Epithelial cell of proximal tubule (primary cell): ENCODE data around the gene LUZP1. TPM values are rescaled to one million over a fixed set of nuclear protein-coding genes. Genes with fewer than 3 reads are reported as not detected.

ENCODE experiments used
- DNase-seq: peaks from one replicate; pipeline ENCODE4 v3.0.0-alpha.2; 2011; ENCODE audit warnings: low read depth
- H3K4me3 ChIP-seq: 2 replicates; pipeline ENCODE4 v1.5.1; 2011; ENCODE audit warnings: low read depth, mild to moderate bottlenecking, low read length
- CTCF ChIP-seq: conservative IDR thresholded peaks from 2 replicates; pipeline ENCODE4 v1.5.1; 2012; ENCODE audit warnings: low read depth, mild to moderate bottlenecking, low read length
- total RNA-seq: library from RNA; depleted of rRNA; stranded (reverse); fragments of >200 nt; gene quantifications from 2 replicates; pipeline ENCODE4 v1.2.3, GENCODE V29; 2015

Gene LUZP1
- total RNA-seq, 1 donor from 2014 or later: 17.6 TPM

GRCh38 chr1:23050201-23050600, 118.5 kb downstream of the LUZP1 start:
- DNase-seq: no peak
- H3K4me3 ChIP-seq: no peak overlapping the region
- no peak for TF ChIP-seq CTCF

- H3K4me3 ChIP-seq: no peak overlapping the region
- no peak for TF ChIP-seq CTCF
- no peak for DNase-seq
Measured at GRCh38 chr1:23044035-23044434, 124.6 kb downstream of the LUZP1 start.

GRCh38 chr1:23040509-23040908, 128.1 kb downstream of the LUZP1 start:
- DNase-seq: no peak
- no peak overlapping the region for H3K4me3 ChIP-seq
- no peak for TF ChIP-seq CTCF

GRCh38 chr1:23039308-23039826, 129.3 kb downstream of the LUZP1 start:
- H3K4me3 ChIP-seq: no peak overlapping the region
- TF ChIP-seq CTCF: no peak
- DNase-seq: no peak

- no peak for DNase-seq
- TF ChIP-seq CTCF: no peak
- no peak overlapping the region for H3K4me3 ChIP-seq
Measured at GRCh38 chr1:23037081-23037740, 131.4 kb downstream of the LUZP1 start.

GRCh38 chr1:23035823-23036452, 132.7 kb downstream of the LUZP1 start:
- H3K4me3 ChIP-seq: no peak overlapping the region
- DNase-seq: no peak
- TF ChIP-seq CTCF: no peak

Other genes starting within 250 kb of the LUZP1 start
- gene LACTBL1, start 196.0 kb downstream of the LUZP1 start, total RNA-seq: not detected in 2 replicates
- not detected in 2 replicates for gene TEX46, start 153.0 kb downstream of the LUZP1 start, total RNA-seq
- 110 and 136 TPM in 2 replicates for gene KDM1A, start 149.4 kb downstream of the LUZP1 start, total RNA-seq
- 0.58 TPM in 1 of 2 replicates, not detected in the other for gene HTR1D, start 48.6 kb upstream of the LUZP1 start, total RNA-seq
- 87.7 and 135 TPM in 2 replicates for gene HNRNPR, start 175.4 kb upstream of the LUZP1 start, total RNA-seq
- gene ZNF436, start 201.0 kb upstream of the LUZP1 start, total RNA-seq: 6.7 and 8.0 TPM in 2 replicates